Measurements from ENCODE around the gene ITGB6. TPM values are rescaled to one million over a fixed set of nuclear protein-coding genes. Genes with fewer than 3 reads are reported as not detected.

The ITGB6 gene
- total RNA-seq, 1 donor from 2014 or later, result 0.99 TPM

GRCh38 chr2:160085662-160086061, 114.4 kb downstream of the ITGB6 start:
- no peak for DNase-seq
- Histone ChIP-seq H3K4me1 (no peaks in the 10 kb centered on the region), H3K27me3 (ENCODE audit: low read depth) (no peaks in the 10 kb centered on the region), H3K27ac (replicated peaks) (no peak overlapping the region), H3K36me3 (no peaks in the 10 kb centered on the region), H3K9me3 (replicated peaks) (peaks cover 79% of the 10 kb centered on the region), H3K4me3 (no peak overlapping the region)
- intact Hi-C loops (cut with micrococcal nuclease), result no loop called here
- no peak for TF ChIP-seq CTCF (IDR thresholded peaks at IDR 0.05; ENCODE audit: borderline replicate concordance)

GRCh38 chr2:160077912-160078810, 121.9 kb downstream of the ITGB6 start:
- no peak for DNase-seq
- Histone ChIP-seq H3K4me3 (no peak overlapping the region), H3K9me3 (replicated peaks) (peaks cover 7% of the 10 kb centered on the region), H3K36me3 (no peaks in the 10 kb centered on the region), H3K4me1 (no peaks in the 10 kb centered on the region), H3K27me3 (ENCODE audit: low read depth) (no peaks in the 10 kb centered on the region), H3K27ac (replicated peaks) (no peak overlapping the region)
- intact Hi-C loops (cut with micrococcal nuclease), result no loop called here
- TF ChIP-seq CTCF (IDR thresholded peaks at IDR 0.05; ENCODE audit: borderline replicate concordance), result no peak

GRCh38 chr2:160076914-160077313, 123.2 kb downstream of the ITGB6 start:
- intact Hi-C loops (cut with micrococcal nuclease), result no loop called here
- Histone ChIP-seq H3K4me1 (no peaks in the 10 kb centered on the region), H3K4me3 (no peak overlapping the region), H3K27ac (replicated peaks) (no peak overlapping the region), H3K36me3 (no peaks in the 10 kb centered on the region), H3K27me3 (ENCODE audit: low read depth) (no peaks in the 10 kb centered on the region), H3K9me3 (replicated peaks) (no peaks in the 10 kb centered on the region)
- TF ChIP-seq CTCF (IDR thresholded peaks at IDR 0.05; ENCODE audit: borderline replicate concordance), result no peak
- no peak for DNase-seq

- intact Hi-C loops (cut with micrococcal nuclease), result no loop called here
- Histone ChIP-seq H3K27me3 (ENCODE audit: low read depth) (no peaks in the 10 kb centered on the region), H3K4me1 (no peaks in the 10 kb centered on the region)
These were observed 123.8 kb downstream of the ITGB6 start for GRCh38 chr2:160076241-160076640.

DNA sequence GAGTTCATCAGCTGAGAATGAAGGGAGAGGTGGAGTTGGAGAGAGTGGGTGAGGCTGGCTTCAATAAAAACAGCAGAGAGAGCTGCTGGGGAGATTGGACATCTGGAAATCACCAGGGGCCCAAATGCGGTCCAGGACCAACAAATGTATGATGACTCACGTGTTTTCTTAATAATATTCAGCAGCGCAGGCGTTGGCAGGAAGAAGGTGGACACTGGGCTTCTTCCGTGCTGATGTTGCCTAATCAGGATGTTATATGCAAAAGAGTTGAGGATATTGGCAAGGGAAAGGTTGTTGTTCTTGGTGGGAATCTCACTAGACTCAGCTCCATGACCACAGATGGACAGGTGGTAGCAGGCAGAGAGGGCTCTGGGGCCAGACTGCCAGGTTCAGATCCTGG, 124.9 kb downstream of the ITGB6 start:
- Histone ChIP-seq H3K9me3 (replicated peaks) (no peaks in the 10 kb centered on the region), H3K4me1 (no peaks in the 10 kb centered on the region), H3K36me3 (no peaks in the 10 kb centered on the region), H3K27ac (replicated peaks) (no peak overlapping the region), H3K4me3 (no peak overlapping the region), H3K27me3 (ENCODE audit: low read depth) (no peaks in the 10 kb centered on the region)
- intact Hi-C loops (cut with micrococcal nuclease), result no loop called here
- TF ChIP-seq CTCF (IDR thresholded peaks at IDR 0.05; ENCODE audit: borderline replicate concordance), result no peak
- DNase-seq, result no peak

More at GRCh38 chr2:160076241-160076640, 123.8 kb downstream of the ITGB6 start:
- H3K36me3 ChIP-seq, result no peaks in the 10 kb centered on the region
- no peak for TF ChIP-seq CTCF (IDR thresholded peaks at IDR 0.05; ENCODE audit: borderline replicate concordance)
- H3K27ac ChIP-seq (replicated peaks), result no peak overlapping the region
- no peak overlapping the region for H3K4me3 ChIP-seq
- no peaks in the 10 kb centered on the region for H3K9me3 ChIP-seq (replicated peaks)
- DNase-seq, result no peak
